Fibroblast of peridontal ligament (primary cell): ENCODE results near the gene AADAT.
"Not testable (repeated sequence)": the region's sequence is repeated elsewhere in the genome, so short reads cannot be mapped to it uniquely, and the experiment has no call there.

Experiments
- DNase-seq: peaks from one replicate; pipeline ENCODE4 v3.0.0-alpha.2; 2010; ENCODE audit errors: extremely low read depth

The AADAT gene

DNA sequence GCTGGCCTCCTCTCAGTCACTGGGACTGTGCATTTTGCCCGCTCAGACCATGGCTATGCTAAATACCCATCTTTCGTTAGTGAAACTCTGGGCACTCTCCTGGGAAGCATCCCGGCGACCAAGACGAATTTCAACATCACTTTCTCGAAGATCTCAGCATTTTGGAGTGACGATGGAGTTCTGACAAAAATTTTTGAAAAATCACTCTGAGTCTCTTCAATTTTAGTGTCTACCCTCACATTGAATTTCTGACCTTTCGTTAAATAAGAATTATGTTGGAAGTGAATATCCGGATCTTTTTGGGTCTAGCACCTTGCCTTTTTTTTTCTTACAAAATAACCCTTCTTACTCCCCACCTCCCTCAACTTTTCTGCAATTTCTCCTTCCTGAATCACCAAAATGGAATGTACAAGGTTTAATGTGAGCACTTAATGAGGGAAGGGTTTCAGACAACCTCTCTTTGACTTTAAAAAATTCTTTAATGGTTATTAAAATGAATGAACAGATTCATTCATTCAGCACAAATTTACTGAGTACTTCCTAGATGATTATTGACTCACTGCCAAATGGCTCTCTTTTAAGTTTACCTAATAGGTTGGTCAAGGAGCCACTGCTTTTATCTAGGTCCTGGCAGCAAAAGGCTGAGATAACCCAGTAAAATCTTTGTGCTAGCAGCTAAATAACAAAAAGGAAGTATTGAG is 746 bp upstream of the AADAT start:
- DNase-seq = no peak

DNA sequence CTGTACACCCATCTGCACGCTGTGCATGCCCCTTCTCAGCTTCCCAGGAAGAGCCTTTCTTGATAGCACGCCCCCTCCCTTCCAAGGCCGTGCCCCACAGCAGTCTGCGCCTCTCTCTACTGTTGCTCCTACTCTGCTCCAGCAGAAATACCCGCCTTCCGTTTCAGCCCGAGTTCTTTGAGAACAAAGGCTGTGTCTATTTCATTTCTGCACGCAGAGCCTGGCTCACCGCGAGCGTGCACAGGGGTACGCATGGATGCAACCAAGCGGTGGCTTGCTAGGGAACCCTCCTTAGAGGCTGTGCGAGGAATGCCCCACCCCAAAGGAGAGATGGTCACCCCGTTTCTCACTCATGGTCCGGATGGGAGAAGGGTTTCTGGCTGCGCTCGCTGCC is 485 bp downstream of the AADAT start:
- peak; percentile 48 for DNase-seq

GRCh38 chr4:170088716-170089115 is 1.0 kb downstream of the AADAT start:
- DNase-seq = no peak

GRCh38 chr4:170087163-170087700 is 2.5 kb downstream of the AADAT start:
- peak; percentile 37 for DNase-seq

DNA sequence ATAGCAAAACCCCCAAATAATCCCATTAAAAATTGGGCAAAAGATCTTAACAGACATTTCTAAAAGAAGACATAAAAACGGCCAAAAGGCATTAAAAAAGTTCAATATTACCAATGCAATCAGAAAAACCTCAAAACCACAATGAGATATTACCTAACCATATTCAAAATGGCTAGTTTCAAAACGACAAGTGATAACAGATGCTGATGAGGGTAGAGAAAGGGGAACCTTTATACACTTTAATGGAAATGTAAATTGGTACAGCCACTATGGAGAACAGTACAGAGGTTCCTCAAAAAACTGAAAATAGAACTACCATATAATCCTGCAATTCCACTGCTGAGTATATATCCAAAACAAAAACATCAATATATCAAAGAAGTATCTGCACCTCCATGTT is 6.2 kb downstream of the AADAT start:
- peak; percentile 38 for DNase-seq

DNA sequence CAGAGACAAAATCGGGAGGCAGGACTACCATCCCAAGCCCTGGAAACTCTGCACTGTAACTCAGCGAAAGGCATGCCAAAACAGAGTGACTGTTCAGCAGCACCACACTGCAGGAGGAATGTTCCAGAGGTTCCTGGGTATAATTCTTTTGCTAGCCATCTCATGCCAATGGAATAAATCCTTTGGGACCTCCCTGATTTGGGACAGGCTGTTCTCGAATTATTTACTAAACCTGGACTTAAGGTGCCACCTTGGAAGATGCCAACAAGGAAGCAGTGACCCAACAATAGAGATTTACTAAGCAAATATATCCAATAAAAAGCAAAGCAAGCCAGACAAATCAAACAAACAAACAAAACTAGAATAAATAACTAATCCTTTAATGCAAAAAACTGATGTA is 9.3 kb downstream of the AADAT start:
- no peak for DNase-seq

DNA sequence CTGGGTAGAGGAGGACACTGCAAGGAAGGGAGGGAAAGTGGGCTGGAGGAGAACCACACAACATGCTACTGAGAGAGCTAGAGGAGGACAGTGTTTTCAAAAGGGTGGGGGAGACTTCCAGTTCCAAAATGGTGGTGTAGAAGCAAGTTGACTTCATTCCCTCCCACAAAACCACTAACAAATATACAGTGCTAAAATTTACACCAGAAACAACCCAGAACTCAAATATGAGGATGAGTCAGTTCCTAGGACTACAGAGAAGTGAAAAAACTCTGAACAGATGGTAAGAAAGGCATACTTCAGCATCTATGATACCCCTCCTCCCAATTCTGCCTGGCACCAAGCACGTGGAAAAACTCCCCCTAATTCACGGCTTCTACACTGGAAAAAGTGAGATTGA is 9.8 kb downstream of the AADAT start:
- DNase-seq = peak; percentile 45

DNA sequence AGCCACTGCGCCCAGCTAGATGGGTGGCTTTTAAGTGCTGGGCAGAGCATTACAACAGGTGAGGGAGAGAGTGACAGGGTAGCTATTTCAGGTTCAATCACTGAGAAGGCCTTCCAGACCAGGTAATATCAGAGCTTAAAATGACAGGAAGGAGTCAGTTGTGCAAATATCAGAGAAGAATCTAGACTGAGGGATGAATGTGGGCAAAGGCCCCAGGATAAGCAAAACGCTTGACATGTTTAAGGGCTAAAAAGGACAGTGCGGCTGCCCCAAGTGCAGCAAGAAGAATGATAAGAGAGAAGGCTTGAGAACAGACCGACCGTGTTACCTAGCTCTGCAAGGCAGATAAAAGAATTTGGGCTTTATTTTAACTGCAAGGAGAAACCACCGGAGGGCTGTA is 18.6 kb downstream of the AADAT start:
- DNase-seq = no peak

GRCh38 chr4:170068438-170069128 is 21.2 kb downstream of the AADAT start:
- no peak for DNase-seq

GRCh38 chr4:170059421-170059820 is 30.3 kb downstream of the AADAT start:
- DNase-seq = no peak

- no peak for DNase-seq
Measured at GRCh38 chr4:170058826-170059225, 30.9 kb downstream of the AADAT start.

- no peak for DNase-seq
Measured at GRCh38 chr4:170057866-170058265, 31.9 kb downstream of the AADAT start.

- no peak for DNase-seq
Measured at GRCh38 chr4:170052919-170053318, 36.8 kb downstream of the AADAT start.

DNA sequence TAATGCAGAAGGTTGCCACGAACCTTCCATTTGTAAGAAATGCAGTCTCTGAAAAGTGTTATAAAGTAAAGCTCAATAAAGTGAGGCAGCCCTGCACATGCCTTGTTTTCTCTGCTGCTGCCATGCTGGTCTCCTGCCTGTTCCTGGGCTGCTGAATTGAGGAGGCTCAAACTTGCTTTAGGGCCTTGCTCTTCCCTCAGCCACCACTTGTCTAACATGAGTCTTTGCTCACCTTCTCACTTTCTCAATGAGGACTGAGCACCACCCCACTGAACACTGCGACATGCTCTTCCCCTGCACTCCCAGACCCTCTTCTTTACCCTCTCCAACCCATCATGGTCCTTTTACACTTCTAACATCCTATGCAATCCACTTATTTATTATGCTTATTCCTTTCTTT is 38.4 kb downstream of the AADAT start:
- no peak for DNase-seq

GRCh38 chr4:170049766-170050165 is 40.0 kb downstream of the AADAT start:
- DNase-seq = no peak

DNA sequence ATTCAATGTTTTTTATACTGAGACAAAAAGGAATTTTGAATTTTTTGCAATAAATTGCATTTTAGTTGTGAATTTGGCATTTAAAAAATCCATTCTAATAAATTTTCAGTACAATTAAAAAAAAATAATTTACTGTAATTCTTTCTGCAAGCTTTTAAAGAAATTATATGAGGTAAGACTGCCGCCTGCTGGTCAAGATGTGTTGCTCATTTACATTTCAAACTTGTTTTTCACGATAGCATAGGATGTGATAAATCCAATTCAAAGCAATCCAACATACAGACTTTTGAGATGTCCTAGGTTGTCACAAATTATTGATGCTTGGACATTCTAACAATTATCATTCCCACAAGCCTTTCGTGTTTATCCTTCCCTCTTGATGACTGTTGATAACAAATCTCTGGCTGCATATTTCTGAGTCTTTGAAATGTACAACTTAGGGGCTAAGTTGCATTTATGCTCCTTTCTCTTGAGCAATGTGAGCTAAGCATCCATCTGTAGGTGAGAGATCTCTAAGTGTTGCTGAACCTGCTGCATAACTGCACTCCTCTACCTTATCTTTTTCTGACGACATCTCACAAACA is 41.9 kb downstream of the AADAT start:
- peak; percentile 86 for DNase-seq

DNA sequence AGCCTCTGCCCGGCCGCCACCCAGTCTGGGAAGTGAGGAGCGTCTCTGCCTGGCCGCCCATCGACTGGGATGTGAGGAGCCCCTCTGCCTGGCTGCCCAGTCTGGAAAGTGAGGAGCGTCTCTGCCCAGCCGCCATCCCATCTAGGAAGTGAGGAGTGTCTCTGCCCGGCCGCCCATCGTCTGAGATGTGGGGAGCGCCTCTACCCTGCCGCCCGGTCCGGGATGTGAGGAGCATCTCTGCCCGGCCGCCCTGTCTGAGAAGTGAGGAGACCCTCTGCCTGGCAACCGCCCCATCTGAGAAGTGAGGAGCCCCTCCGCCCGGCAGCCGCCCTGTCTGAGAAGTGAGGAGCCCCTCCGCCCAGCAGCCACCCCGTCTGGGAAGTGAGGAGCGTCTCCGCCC is 43.6 kb downstream of the AADAT start:
- not testable (repeated sequence) for DNase-seq

- no peak for DNase-seq
Measured at GRCh38 chr4:170040031-170040680, 49.6 kb downstream of the AADAT start.

GRCh38 chr4:170038769-170039168 is 51.0 kb downstream of the AADAT start:
- DNase-seq = no peak

DNA sequence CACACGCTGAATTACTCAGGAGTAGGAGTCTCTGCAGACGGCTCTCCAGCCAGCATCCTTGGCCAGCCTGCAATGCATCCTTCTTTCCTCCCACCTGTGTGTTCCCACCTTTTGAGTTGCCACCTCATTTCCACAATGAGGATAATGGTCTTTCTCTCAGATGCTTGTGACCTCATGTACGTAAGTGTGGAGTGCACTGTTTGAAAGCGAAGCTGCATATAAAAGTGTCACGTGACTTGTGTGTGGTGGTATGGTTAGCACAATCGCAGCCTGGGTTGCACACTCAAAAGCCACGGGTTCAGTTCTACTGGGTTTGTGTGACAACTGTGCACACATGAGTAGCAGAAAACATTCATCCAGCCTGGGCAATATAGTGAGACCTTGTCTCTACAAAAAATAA is 51.5 kb downstream of the AADAT start:
- DNase-seq = no peak

GRCh38 chr4:170037481-170037880 is 52.3 kb downstream of the AADAT start:
- DNase-seq = no peak

GRCh38 chr4:170035845-170036244 is 53.9 kb downstream of the AADAT start:
- no peak for DNase-seq
